HG03342 (cell line): ENCODE data around the gene KIF4B.
"Not testable (repeated sequence)": the region's sequence is repeated elsewhere in the genome, so short reads cannot be mapped to it uniquely, and the experiment has no call there.

ENCODE experiments used
- ATAC-seq: cut with Tn5 transposase; IDR thresholded peaks from one replicate; pipeline ENCODE4 v1.9.1; 2021; ENCODE audit warnings: mild to moderate bottlenecking, moderate library complexity; ENCODE audit not compliant: unreplicated experiment

Gene KIF4B

GRCh38 chr5:155002722-155003121, 10.8 kb upstream of the KIF4B start:
- ATAC-seq = not testable (repeated sequence)

- no peak for ATAC-seq
These were observed 9.3 kb upstream of the KIF4B start for GRCh38 chr5:155004138-155004744.

- not testable (repeated sequence) for ATAC-seq
These were observed 7.3 kb upstream of the KIF4B start for GRCh38 chr5:155006265-155006664.

GRCh38 chr5:155008669-155009068, 4.9 kb upstream of the KIF4B start:
- no peak for ATAC-seq

- ATAC-seq = no peak
These were observed 2.7 kb upstream of the KIF4B start for GRCh38 chr5:155010881-155011280.

GRCh38 chr5:155015239-155015638, 1.7 kb downstream of the KIF4B start:
- ATAC-seq = no peak

GRCh38 chr5:155017610-155018009, 4.1 kb downstream of the KIF4B start:
- peak; percentile 95 for ATAC-seq

- ATAC-seq = no peak
These were observed 6.2 kb downstream of the KIF4B start for GRCh38 chr5:155019601-155020226.

- no peak for ATAC-seq
These were observed 8.3 kb downstream of the KIF4B start for GRCh38 chr5:155021842-155022241.

- ATAC-seq = no peak
These were observed 9.8 kb downstream of the KIF4B start for GRCh38 chr5:155023320-155023719.

GRCh38 chr5:155024015-155024414, 10.5 kb downstream of the KIF4B start:
- no peak for ATAC-seq

GRCh38 chr5:155025895-155026294, 12.3 kb downstream of the KIF4B start:
- no peak for ATAC-seq

GRCh38 chr5:155027993-155028629, 14.6 kb downstream of the KIF4B start:
- no peak for ATAC-seq

- no peak for ATAC-seq
These were observed 15.7 kb downstream of the KIF4B start for GRCh38 chr5:155029240-155029639.

GRCh38 chr5:155034145-155034744, 20.7 kb downstream of the KIF4B start:
- ATAC-seq = not testable (repeated sequence)

- ATAC-seq = not testable (repeated sequence)
These were observed 21.5 kb downstream of the KIF4B start for GRCh38 chr5:155035087-155035486.

GRCh38 chr5:155040984-155041653, 27.6 kb downstream of the KIF4B start:
- no peak for ATAC-seq

- no peak for ATAC-seq
These were observed 31.0 kb downstream of the KIF4B start for GRCh38 chr5:155044591-155044990.

GRCh38 chr5:155046591-155046990, 33.0 kb downstream of the KIF4B start:
- no peak for ATAC-seq

GRCh38 chr5:155047818-155048217, 34.3 kb downstream of the KIF4B start:
- no peak for ATAC-seq
